Measurements from ENCODE around the gene NCLN. TPM values are rescaled to one million over a fixed set of nuclear protein-coding genes. Genes with fewer than 3 reads are reported as not detected.

The NCLN gene
- total RNA-seq, 1 experiment from 2014 or later, result 84.1 TPM

GRCh38 chr19:3224346-3225168 is 38.8 kb downstream of the NCLN start, which contains the start of gene CELF5:
TSS of gene CELF5 (plus strand) at chr19:3224661. CDS start at chr19:3224740, 79 bp downstream.
- no TSS peak for BruUV-seq (replicated peaks)
- H3K4me1 Mint-ChIP-seq (ENCODE audit: insufficient read depth, unreplicated experiment), result no peaks in the 10 kb centered on the region
- no peak within 1 kb of the TSS for H3K27ac Mint-ChIP-seq (ENCODE audit: low read depth, unreplicated experiment)
- H3K27me3 Mint-ChIP-seq (ENCODE audit: insufficient read depth, unreplicated experiment), result peaks cover 38% of the 10 kb centered on the region
- H3K4me3 Mint-ChIP-seq (ENCODE audit: unreplicated experiment), result peak within 1 kb of the TSS; percentile 55
- H3K36me3 Mint-ChIP-seq (ENCODE audit: insufficient read depth, unreplicated experiment), result peaks cover 6% of the 10 kb centered on the region
- intact Hi-C loops (cut with micrococcal nuclease), result no loop called here
- peak; percentile 60 for TF ChIP-seq CTCF (IDR thresholded peaks at IDR 0.05; ENCODE audit: unreplicated experiment)
- ChIA-PET POLR2A (no interaction called here), CTCF (interaction anchor here (0.6 to 1.5 kb wide), 6 partner anchors 12 to 334 kb away, joined by 3 read pairs; no protein-coding TSS in a partner anchor)
- no peaks in the 10 kb centered on the region for H3K9me3 Mint-ChIP-seq (ENCODE audit: unreplicated experiment)
- DNase-seq (ENCODE audit: unreplicated experiment), result peak; percentile 36

- Mint-ChIP-seq H3K4me3 (ENCODE audit: unreplicated experiment) (peak overlapping the region; percentile 55), H3K27me3 (ENCODE audit: insufficient read depth, unreplicated experiment) (peaks cover 38% of the 10 kb centered on the region), H3K27ac (ENCODE audit: low read depth, unreplicated experiment) (no peak overlapping the region), H3K9me3 (ENCODE audit: unreplicated experiment) (no peaks in the 10 kb centered on the region), H3K36me3 (ENCODE audit: insufficient read depth, unreplicated experiment) (peaks cover 6% of the 10 kb centered on the region), H3K4me1 (ENCODE audit: insufficient read depth, unreplicated experiment) (no peaks in the 10 kb centered on the region)
- intact Hi-C loops (cut with micrococcal nuclease), result no loop called here
- TF ChIP-seq CTCF (IDR thresholded peaks at IDR 0.05; ENCODE audit: unreplicated experiment), result no peak
- DNase-seq (ENCODE audit: unreplicated experiment), result no peak
- BruUV-seq (replicated peaks), result no TSS peak
- CTCF ChIA-PET, result interaction anchor here (0.6 to 1.5 kb wide), 3 partner anchors 12 to 184 kb away, joined by 3 read pairs; no protein-coding TSS in a partner anchor
- POLR2A ChIA-PET, result no interaction called here
These were observed 39.4 kb downstream of the NCLN start for GRCh38 chr19:3225169-3225485.

DNA sequence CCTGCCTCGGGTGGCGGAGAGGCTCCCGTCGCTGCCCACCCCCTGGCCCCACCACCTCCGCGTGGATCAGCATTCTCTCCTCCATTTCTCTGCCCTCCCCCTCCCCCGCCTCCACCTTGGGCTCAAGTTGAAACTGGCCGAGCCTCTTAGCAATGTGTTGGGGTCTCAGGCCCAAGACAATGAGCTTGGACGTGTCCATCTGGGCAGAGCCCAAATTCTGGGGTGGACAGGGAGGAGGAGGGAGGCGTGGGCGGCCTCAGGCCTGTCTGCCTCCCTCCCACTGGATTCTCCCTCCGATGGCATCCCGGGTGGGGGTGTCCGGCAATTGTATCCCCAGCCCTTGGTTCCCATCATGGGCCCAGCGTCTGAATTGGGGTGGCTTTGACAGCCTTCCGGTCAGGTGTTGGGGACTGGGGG is 40.0 kb downstream of the NCLN start:
- no TSS peak for BruUV-seq (replicated peaks)
- no peak for TF ChIP-seq CTCF (IDR thresholded peaks at IDR 0.05; ENCODE audit: unreplicated experiment)
- Mint-ChIP-seq H3K9me3 (ENCODE audit: unreplicated experiment) (no peaks in the 10 kb centered on the region), H3K27ac (ENCODE audit: low read depth, unreplicated experiment) (no peak overlapping the region), H3K27me3 (ENCODE audit: insufficient read depth, unreplicated experiment) (peaks cover 38% of the 10 kb centered on the region), H3K4me3 (ENCODE audit: unreplicated experiment) (no peak overlapping the region), H3K36me3 (ENCODE audit: insufficient read depth, unreplicated experiment) (peaks cover 6% of the 10 kb centered on the region), H3K4me1 (ENCODE audit: insufficient read depth, unreplicated experiment) (no peaks in the 10 kb centered on the region)
- POLR2A ChIA-PET, result no interaction called here
- DNase-seq (ENCODE audit: unreplicated experiment), result no peak
- CTCF ChIA-PET, result no interaction called here
- intact Hi-C loops (cut with micrococcal nuclease), result no loop called here

DNA sequence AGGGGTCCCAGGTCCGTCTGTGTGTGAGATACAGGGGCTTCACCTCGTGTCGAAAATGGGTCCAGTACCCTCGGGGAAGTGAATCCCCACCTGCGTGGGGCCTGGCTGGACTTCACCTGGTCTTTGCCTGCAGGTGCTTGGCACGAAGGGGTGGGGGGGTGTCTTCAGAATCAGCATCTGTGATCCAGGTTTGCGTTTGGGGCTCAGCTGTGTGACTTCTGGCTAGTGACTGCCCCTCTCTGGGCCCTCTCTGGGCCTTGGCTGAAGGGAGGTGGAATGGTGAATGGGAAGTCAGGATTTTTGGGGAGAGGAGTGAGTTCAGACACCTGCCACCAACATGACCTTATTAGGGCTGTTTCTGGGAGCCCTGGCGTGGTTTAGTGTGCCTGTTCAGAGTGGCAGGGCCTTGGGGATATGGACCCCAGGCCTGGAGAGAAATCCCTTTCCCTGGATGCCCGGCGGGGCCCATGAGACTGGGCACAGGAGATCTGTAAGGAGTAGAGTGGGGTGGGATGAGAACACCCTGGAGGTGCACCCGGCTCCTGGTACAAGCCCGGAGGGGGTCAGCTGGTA is 41.4 kb downstream of the NCLN start:
- Mint-ChIP-seq H3K27me3 (ENCODE audit: insufficient read depth, unreplicated experiment) (peaks cover 38% of the 10 kb centered on the region), H3K9me3 (ENCODE audit: unreplicated experiment) (no peaks in the 10 kb centered on the region), H3K36me3 (ENCODE audit: insufficient read depth, unreplicated experiment) (no peaks in the 10 kb centered on the region), H3K27ac (ENCODE audit: low read depth, unreplicated experiment) (no peak overlapping the region), H3K4me1 (ENCODE audit: insufficient read depth, unreplicated experiment) (no peaks in the 10 kb centered on the region), H3K4me3 (ENCODE audit: unreplicated experiment) (no peak overlapping the region)
- ChIA-PET CTCF (interaction anchor here (1.0 kb wide), 1 partner anchor 16 kb away, joined by 3 read pairs; no protein-coding TSS in a partner anchor), POLR2A (no interaction called here)
- intact Hi-C loops (cut with micrococcal nuclease), result no loop called here
- no TSS peak for BruUV-seq (replicated peaks)
- TF ChIP-seq CTCF (IDR thresholded peaks at IDR 0.05; ENCODE audit: unreplicated experiment), result no peak
- no peak for DNase-seq (ENCODE audit: unreplicated experiment)
